Stimulated activated CD4-positive, alpha-beta T cell treated with anti-CD3 and anti-CD28 coated beads, TNF-alpha, amount 100 ng/mL, for 24 hours (primary cell): ENCODE measurements around the gene BRAF.
"Not testable (repeated sequence)": the region's sequence is repeated elsewhere in the genome, so short reads cannot be mapped to it uniquely, and the experiment has no call there.

Experiments
- DNase-seq, 3 experiments: peaks; one replicate each; pipeline ENCODE4 v3.0.0-alpha.2; 2020; ENCODE audit warnings: low read depth in 3 of 3

BRAF gene

GRCh38 chr7:140712392-140712791, 212.3 kb downstream of the BRAF start:
- not testable (repeated sequence) for DNase-seq

GRCh38 chr7:140708764-140709163, 216.0 kb downstream of the BRAF start:
- not testable (repeated sequence) for DNase-seq

GRCh38 chr7:140707132-140707531, 217.6 kb downstream of the BRAF start:
- no peak for DNase-seq

GRCh38 chr7:140704205-140704604, 220.5 kb downstream of the BRAF start:
- DNase-seq = no peak

GRCh38 chr7:140702774-140703173, 222.0 kb downstream of the BRAF start:
- DNase-seq = no peak

- no peak for DNase-seq
These were observed 226.3 kb downstream of the BRAF start for GRCh38 chr7:140698477-140698876.

- DNase-seq = no peak
These were observed 227.1 kb downstream of the BRAF start for GRCh38 chr7:140697447-140698143.

GRCh38 chr7:140696680-140697446, 227.9 kb downstream of the BRAF start, which contains the start of gene NDUFB2:
Gene NDUFB2 (plus strand): TSS chr7:140696708. CDS start chr7:140696745, 37 bp downstream.
- DNase-seq = peak; percentile 42 to 70 (median 55)

- DNase-seq = peak; percentile 91 to 95 (median 93)
These were observed 228.6 kb downstream of the BRAF start for GRCh38 chr7:140696024-140696679.

GRCh38 chr7:140695381-140695780, 229.3 kb downstream of the BRAF start:
- no peak for DNase-seq

- no peak for DNase-seq
These were observed 230.1 kb downstream of the BRAF start for GRCh38 chr7:140694592-140694991.

- not testable (repeated sequence) for DNase-seq
These were observed 230.9 kb downstream of the BRAF start for GRCh38 chr7:140693849-140694248.

- DNase-seq = no peak
These were observed 233.2 kb downstream of the BRAF start for GRCh38 chr7:140691376-140692045.

- no peak for DNase-seq
These were observed 235.3 kb downstream of the BRAF start for GRCh38 chr7:140689199-140690152.

GRCh38 chr7:140688341-140688740, 236.4 kb downstream of the BRAF start:
- no peak for DNase-seq

- no peak for DNase-seq
These were observed 237.8 kb downstream of the BRAF start for GRCh38 chr7:140686921-140687320.

GRCh38 chr7:140685407-140686087, 239.2 kb downstream of the BRAF start:
- DNase-seq = no peak

- DNase-seq = no peak
These were observed 240.4 kb downstream of the BRAF start for GRCh38 chr7:140684066-140684950.

- DNase-seq = no peak
These were observed 241.1 kb downstream of the BRAF start for GRCh38 chr7:140683657-140684056.
